Vagina (tissue), 2 donors: ENCODE data around the gene LGR4.

Experiments used
- POLR2A ChIP-seq, 2 donors: fragments of 450-650 bp; IDR thresholded peaks; one replicate each; pipeline ENCODE4 v1.6.1; 2017; ENCODE audit warnings: antibody characterized with exemption in 2 of 2, mild to moderate bottlenecking in 2 of 2, moderate library complexity in 2 of 2
- TF ChIP-seq, protein P1 (sequence below), 3 experiments: fragments of 450-650 bp in 2 of 3; fragments of 200-600 bp in 1 of 3; sonication (generic) in 1 of 3; IDR thresholded peaks; one replicate each; pipeline ENCODE4 v1.5.1; 2017 to 2019; ENCODE audit warnings: antibody characterized with exemption in 3 of 3, mild to moderate bottlenecking in 2 of 3, moderate library complexity in 2 of 3

- TF ChIP-seq, protein P1, sequence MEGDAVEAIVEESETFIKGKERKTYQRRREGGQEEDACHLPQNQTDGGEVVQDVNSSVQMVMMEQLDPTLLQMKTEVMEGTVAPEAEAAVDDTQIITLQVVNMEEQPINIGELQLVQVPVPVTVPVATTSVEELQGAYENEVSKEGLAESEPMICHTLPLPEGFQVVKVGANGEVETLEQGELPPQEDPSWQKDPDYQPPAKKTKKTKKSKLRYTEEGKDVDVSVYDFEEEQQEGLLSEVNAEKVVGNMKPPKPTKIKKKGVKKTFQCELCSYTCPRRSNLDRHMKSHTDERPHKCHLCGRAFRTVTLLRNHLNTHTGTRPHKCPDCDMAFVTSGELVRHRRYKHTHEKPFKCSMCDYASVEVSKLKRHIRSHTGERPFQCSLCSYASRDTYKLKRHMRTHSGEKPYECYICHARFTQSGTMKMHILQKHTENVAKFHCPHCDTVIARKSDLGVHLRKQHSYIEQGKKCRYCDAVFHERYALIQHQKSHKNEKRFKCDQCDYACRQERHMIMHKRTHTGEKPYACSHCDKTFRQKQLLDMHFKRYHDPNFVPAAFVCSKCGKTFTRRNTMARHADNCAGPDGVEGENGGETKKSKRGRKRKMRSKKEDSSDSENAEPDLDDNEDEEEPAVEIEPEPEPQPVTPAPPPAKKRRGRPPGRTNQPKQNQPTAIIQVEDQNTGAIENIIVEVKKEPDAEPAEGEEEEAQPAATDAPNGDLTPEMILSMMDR (IDR thresholded peaks at IDR 0.05): no peak
- TF ChIP-seq POLR2A (IDR thresholded peaks at IDR 0.05): no peak
Measured at GRCh38 chr11:27408246-27408800, 64.3 kb downstream of the LGR4 start.
